Activated CD8-positive, alpha-beta memory T cell treated with anti-CD3 and anti-CD28 coated beads, Interleukin-2, amount 50 U/mL, for 48 hours (primary cell): ENCODE data around the gene HNRNPF.
"Not testable (repeated sequence)": the region's sequence is repeated elsewhere in the genome, so short reads cannot be mapped to it uniquely, and the experiment has no call there.

Experiments
- DNase-seq: peaks from one replicate; pipeline ENCODE4 v3.0.0-alpha.2; 2020

Gene HNRNPF, protein sequence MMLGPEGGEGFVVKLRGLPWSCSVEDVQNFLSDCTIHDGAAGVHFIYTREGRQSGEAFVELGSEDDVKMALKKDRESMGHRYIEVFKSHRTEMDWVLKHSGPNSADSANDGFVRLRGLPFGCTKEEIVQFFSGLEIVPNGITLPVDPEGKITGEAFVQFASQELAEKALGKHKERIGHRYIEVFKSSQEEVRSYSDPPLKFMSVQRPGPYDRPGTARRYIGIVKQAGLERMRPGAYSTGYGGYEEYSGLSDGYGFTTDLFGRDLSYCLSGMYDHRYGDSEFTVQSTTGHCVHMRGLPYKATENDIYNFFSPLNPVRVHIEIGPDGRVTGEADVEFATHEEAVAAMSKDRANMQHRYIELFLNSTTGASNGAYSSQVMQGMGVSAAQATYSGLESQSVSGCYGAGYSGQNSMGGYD

DNA sequence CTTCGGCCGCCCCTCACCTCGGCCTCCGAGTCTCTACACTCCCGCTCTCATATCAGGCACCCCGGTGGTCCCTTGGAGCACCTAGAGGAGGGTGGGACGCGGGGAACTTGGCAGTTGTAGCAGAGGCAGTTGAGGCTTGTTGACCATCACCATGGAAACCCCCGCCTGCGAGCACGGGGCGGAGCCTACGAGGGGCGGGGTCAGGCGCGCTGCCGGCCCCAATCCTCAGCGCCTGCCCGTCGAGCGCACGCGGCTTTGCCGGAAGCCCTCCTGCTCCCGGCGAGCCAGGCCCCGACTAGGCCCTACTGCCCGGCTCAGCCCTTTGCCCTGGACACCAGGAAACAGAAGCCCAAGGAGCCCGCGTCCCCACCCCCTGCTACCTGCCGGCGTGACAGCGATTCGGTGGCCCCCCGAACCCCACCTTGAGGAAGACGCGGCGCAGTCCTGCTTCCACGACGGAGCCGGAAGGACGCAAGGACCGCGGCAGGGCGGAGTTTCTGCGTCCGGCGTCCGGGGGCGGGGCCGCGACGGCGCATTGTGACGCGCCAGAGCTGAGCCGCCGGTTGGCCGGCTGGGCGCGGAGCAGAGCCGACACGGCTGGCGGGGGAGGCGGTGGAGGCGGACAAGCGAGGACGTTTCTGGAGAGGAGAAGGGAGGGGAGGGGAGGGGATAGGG lies at the start of gene HNRNPF:
TSS of gene HNRNPF (minus strand) at position 477 of the 675 bp plus-strand sequence. CDS start 21,302 bp downstream, outside the sequence.
- DNase-seq, result peak; percentile 97

DNA sequence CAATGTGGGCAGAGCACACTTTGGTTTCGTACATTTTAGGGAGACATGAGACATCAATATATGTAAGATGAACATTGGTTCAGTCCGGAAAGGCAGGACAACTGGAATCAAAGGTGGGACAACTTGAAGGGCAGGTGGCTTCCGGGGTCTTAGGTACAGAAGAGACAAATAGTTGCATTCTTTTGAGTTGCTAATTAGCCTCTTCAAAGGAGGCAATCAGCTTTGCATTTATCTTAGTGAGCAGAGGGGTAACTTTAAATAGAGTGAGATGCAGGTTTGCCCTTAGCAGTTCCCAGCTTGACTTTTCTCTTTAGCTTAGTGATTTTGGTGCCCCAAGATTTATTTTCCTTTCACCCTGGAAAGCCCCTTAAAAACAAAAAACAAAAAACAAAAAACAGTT lies 49.2 kb upstream of the HNRNPF start:
- DNase-seq, result no peak

DNA sequence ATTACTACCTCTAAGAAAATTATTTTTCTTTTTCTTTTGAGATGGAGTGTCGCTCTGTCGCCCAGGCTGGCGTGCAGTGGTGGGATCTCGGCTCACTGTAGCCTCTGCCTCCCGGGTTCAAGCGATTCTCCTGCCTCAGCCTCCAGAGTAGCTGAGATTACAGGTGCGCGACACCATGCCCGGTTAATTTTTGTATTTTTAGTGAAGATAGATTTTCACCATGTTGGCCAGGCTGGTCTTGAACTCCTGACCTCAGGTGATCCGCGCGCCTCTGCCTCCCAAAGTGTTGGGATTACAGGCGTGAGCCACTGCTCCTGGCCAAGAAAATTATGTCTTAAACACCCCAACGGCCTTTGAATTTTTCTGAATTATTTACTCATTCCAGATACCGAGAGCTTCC lies 47.6 kb upstream of the HNRNPF start:
- DNase-seq, result not testable (repeated sequence)

DNA sequence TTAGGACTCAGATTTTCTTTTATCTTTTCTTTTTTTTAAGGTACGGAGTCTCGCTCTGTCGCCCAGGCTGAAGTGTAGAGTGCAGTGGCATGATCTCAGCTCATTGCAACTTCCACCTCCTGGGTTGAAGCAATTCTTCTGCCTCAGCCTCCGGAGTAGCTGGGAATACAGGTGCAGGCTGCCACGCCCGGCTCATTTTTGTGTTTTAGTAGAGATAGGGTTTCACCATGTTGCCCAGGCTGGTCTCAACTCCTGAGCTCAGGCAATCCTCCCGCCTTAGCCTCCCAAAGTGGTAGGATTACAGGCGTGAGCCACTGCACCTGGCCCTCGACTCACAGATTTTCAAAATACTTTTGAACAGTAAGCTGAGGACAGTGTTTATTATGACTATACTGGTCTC lies 45.0 kb upstream of the HNRNPF start:
- not testable (repeated sequence) for DNase-seq

DNA sequence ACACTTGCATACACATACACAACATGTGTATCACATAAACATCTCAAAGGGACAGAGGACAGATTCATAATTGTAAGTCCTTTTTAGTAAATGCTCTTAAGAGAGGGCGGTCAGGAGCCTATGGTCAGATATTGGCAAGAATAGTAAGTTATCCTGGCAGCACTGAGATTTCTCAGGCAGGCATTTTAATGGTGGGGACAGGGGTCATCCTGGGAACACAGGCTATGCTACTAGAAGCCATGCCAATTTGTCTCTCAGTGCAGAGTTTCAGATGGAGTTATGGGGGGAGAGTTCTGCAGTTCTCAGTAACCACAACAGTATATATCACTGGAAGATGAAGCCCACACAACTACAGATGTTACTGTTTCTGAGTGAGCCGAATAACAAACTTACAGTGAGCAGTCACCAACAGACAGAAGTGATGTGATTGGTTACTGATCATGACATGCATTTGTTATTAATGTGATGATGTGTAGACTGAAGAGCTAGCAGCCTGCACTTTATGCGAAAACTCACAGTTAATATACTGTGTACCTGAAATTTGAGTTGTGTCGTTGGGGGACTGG lies 44.4 kb upstream of the HNRNPF start:
- no peak for DNase-seq

DNA sequence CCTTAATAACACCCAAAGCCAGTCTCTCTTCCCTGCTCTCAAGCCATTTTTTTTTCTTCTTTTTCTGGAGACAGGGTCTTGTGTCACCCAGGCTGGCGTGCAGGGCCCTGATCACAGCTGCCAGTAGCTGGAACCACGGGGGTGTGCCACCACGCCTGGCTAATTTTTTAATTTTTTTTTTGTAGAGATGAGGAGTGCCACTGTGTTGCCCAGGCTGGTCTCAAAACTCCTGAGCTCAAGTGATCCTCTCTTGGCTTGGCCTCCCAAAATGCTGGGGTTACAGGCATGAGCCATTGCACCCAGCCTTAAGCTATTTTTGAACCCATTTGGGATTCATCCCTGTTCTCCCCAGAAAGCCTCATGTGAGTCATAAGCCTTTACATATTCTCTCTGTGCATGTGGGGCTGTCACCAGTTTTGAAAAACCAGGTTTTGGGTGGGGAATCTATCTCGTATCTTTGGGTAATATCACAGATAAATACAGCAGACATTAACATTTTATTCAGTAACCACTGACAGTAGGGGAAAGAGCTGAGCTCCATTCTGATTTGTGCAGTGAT lies 43.4 kb upstream of the HNRNPF start:
- no peak for DNase-seq

DNA sequence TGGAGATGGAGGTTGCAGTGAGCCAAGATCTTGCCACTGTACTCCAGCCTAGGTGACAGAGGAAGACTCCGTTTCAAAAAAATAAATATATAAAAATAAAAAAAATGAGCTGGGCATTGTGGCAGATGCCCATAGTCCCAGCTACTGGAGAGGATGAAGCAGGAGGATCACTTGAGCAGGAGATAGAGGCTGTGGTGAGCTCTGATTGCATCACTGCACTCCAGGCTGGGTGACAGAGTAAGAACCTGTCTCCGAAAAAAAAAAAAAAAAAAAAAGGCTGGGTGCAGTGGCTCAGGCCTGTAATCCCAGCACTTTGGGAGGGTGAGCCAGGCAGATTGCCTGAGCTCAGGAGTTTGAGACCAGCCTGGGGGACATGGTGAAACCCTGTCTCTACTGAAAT lies 39.8 kb upstream of the HNRNPF start:
- DNase-seq, result no peak

DNA sequence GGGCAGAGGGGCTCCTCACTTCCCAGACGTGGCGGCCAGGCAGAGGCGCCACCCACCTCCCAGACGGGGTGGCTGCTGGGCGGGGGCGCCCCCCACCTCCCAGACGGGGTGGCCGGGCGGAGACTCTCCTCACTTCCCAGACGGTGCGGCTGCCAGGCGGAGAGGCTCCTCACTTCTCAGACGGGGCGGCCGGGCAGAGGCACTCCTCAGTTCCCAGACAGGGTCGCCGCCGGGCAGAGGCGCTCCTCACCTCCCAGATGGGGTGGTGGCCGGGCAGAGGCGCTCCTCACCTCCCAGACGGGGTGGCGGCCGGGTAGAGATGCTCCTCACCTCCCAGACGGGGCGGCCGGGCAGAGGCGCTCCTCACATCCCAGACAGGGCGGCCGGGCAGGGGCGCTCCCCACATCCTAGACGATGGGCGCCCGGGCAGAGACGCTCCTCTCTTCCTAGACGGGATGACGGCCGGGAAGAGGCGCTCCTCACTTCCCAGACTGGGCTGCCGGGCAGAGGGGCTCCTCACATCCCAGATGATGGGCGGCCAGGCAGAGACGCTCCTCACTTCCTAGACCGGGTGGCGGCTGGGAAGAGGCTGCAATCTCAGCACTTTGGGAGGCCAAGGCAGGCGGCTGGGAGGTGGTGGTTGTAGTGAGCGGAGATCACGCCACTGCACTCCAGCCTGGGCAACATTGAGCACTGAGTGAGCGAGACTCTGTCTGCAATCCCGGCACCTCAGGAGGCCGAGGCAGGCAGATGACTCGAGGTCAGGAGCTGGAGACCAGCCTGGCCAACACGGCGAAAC lies 37.4 kb upstream of the HNRNPF start:
- not testable (repeated sequence) for DNase-seq

DNA sequence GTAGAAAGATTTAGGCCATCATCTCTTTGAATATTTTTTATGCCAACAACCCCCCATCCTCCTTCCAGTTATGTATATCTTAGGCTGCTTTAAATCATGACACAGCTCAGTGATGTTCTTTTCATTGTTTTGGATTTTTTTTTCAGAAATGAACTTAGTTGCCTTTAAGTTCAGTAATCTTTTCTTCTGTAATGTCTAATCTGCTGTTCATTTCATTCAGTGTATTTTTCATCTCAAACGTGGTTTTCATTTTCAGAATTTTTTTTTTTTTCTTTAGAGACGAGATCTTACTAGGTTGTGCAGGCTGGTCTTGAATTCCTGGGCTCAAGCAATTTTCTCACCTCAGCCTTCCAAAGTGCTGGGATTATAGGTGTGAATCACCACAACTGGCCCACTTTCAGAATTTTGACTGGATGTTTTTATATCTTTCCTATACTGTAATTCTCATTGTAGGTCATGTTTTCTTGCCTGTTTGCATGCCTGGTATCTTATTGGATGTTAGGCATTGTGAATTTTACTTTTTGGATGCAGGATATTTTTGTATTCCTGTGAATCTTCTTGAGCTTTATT lies 36.0 kb upstream of the HNRNPF start:
- DNase-seq, result no peak

DNA sequence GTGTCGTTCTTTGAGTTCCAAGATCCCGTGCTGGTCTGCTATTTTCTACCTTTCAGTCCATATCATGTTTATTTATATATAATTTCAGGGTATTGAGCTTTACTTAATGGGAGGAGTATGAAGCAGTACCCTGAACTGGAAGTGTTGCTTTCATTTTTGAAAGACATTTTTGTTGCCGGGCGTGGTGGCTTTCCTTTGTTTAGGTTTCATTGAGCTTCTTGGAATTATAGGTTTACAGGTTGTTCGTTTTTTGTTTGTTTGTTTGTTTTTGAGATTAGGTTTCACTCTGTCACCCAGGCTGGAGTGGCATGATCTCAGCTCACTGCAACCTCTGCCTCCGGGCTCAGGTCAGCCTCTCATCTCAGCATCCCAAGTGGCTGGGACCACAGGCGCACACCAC lies 35.3 kb upstream of the HNRNPF start:
- DNase-seq, result no peak

DNA sequence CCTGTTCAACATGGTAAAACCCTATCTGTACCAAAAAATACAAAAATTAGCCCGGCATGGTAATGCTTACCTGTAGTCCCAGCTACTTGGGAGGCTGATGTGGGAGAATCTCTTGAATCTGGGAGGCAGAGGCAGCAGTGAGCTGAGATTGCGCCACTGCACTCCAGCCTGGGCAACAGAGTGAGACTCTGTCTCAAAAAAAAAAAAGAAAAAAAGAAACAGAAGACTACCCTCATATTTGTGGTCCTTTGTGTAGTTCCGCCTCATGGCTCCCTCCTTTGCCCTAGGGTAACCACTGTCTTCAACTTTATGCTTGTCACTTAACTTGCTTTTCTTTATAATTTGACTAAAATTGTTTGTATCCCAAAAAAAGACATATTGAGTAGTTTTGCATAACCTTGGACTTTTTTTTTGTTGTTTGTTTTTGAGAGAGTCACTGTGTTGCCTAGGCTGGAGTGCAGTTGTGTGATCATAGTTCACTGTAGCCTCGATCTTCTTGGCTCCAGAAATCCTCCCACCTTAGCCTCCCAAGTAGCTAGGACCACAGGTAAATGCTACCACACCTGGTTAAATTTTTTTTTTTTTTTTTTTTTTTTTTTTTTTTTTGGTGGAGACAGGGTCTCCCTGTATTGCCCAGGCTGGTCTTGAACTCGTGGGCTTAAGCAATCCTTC lies 31.6 kb upstream of the HNRNPF start:
- no peak for DNase-seq

DNA sequence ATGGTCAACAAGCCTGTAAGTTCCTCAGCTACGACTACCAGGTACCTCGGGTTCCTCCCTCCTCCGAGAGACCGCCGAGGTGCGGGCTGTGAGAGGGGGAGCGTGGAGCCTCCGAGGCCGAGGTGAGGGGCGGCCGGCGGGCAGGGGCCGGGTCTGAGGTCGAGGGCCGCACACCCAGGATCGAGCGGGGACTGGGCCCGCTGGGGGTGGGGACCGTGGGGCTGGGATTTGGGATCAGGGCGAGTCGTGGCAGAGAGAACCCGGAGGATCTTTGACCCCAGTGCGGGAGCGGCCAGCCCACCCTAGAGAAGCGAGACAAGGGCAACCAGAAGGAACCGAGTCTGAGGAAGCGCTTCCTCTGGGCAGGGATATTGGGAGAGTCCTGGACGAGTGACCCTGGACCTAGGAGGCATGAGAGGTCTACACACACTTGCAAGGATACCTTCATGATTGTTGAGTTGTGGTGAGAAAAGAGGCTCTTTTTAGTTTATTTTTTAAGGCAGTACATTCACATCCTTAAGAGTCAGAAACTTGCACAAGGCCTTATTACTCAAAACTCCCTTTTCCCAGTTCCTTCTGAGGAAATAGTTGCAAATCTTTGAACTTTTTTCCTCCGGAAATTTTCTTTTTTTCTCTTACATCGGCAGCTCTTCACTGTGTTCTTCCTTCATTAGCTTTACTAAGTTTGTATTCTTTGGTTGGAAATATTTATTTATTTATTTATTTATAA lies 28.3 kb upstream of the HNRNPF start:
- no peak for DNase-seq

DNA sequence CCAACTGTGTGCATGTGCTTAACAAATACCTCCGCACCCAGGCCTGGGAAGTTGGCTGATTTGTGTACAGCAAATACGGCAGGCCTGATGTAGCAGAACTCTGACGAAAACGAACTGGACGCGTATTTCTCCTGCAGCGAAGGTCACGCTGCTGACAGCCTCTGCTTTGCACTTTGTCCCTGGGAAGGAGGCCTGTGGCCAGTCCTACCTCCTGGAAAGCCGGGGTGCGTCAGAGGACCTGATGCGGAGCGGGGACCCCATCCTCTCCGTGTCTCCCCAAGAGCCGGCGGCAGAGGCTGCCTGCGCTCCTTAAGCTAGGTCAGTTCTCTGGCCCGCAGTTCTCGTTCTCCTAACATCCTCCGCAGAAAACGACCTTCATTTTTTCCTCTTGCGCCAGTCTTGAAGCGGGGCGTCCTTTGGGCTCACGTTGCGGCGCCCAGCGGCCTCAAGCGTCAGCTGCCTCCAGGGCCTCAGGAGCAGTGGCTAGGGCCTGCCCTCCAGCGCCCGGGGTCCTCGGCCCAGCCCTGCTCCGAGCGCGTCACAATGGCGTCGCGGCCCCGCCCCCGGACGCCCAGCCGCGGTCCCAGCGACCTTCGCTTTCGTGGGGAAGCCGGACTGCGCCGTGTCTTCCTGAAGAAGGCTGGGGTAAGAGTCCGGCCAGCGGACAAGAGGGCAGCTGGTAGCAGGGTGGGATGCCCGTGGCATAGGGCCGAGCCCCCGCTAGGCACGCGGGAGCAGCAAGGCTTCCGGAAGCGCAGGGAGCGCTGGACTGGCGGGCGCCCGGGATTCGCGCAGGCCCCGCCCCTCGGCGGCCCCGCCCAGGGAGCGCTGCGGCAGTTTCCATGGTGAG lies 27.5 kb upstream of the HNRNPF start, which contains the start of gene ZNF487:
TSS of gene ZNF487 (plus strand) at position 821 of the 850 bp plus-strand sequence. CDS start 38,703 bp downstream, outside the sequence.
- peak; percentile 93 for DNase-seq

DNA sequence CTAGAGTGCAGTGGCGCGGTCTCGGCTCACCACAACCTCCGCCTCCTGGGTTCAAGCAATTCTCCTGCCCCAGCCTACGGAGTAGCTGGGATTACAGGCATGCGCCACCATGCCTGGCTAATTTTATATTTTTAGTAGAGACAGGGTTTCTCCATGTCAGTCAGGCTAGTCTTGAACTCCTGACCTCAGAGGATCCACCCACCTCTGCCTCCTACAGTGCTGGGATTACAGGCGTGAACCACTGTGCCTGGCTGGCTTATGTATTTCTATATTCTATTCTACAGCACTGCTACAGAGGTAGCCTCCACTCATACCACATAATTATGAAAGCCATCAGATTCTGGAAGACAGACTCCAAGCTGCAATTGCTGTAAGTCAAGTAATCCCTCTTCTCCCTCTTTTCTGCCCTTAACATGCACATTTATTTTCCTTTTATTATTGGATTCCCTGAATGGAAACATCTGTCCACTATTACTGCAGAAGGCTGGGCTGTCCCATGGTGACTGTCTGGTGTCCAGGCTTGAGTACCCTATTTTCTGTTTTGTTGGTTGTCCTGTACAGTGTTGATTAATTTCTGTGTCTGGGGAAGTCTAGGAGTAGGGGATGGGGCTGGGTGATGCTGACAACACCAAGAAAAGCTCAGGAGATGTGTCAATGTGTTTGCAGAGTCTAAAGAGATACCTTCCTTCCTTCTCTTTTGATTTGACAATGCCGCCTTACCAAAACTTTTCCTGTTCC lies 22.1 kb upstream of the HNRNPF start:
- DNase-seq, result no peak

DNA sequence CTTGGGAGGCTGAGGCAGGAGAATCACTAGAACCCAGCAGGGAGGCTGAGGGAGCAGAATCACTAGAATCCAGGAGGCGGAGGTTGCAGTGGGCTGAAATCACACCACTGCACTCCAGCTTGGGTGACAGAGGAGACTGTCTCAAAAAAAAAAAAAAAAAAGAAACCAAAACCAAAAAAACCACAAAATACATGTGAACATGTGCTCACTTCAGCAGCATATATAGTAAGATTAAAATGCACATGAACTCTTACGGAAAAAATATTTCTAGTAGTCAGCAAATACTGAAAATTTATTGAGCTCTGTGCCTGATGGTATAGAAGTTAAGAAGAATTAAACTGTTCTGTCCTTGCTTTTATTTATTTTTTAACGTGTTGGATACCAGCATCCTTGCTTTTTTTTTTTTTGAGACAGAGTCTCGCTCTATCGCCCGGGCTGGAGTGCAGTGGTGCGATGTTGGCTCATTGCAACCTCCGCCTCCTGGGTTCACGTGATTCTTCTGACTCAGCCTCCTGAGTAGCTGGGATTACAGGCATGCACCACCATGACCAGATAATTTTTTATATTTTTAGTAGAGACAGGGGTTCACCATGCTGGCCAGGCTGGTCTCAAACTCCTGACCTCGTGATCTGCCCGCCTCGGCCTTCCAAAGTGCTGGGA lies 18.3 kb upstream of the HNRNPF start:
- no peak for DNase-seq

DNA sequence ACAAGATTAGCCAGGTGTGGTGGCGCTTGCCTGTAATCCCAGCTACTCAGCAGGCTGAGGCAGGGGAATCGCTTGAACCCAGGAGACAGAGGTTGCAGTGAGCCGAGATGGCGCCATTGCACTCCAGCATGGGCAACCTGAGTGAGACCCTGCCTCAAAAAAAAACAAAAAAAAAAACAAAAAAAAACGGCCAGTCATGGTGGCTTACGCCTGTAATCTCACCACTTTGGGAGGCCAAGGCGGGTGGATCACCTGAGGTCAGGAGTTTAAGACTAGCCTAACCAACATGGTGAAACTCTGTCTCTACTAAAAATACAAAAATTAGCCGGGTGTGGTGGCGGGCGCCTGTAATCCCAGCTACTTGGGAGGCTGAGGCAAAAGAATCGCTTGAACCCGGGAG lies 17.5 kb upstream of the HNRNPF start:
- not testable (repeated sequence) for DNase-seq

DNA sequence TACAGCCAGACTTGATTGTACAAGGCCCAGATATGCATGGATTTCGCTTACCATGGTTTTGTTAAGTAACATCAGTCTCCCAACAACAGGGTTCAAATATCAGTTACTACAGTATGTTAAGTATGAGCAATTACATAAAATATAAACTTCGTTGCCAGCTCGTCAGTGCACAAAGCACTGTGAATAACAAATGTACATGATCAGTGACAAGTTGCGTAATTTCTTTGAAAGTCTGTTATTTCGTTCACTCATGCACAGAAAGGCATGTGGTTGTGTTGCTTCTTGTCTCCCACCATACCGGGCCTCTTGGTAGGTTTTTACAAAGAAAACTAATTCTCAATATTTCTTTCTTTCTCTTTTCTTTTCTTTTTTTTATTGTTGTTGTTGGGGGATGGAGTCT lies 15.4 kb upstream of the HNRNPF start:
- no peak for DNase-seq

DNA sequence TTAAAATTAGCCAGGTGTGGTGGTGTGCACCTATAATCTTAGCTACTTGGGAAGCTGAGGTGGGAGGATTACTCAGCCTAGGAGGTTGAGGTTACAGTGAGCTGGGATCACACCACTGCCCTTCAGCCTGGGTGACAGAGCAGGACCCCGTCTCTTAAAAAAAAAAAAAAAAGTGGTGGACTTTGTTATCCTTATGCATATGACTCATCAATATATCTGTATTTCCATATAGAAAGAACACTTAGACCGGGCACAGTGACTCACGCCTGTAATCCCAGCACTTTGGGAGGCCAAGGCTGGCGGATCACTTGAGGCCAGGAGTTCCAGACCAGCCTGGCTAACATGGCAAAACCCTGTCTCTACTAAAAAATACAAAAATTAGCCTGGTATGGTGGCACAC lies 13.0 kb upstream of the HNRNPF start:
- not testable (repeated sequence) for DNase-seq

DNA sequence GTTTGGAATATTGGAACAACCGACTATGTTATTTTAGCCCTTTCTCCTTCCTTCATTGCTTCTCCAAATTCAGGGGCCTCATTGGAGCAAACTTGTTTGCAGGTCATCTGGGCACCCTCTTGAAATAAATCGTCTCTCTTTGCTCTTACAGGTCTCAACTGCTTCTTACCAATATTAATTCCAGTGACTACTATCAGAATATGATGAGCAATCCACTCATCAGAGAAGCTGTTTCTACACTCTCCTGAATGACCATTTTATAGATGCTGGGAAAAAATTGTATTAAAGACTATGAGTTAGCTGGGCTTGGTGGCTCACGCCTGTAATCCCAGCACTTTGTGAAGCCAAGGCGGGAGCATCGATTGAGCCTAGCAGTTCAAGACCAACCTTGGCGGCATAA lies 12.5 kb upstream of the HNRNPF start:
- DNase-seq, result no peak
